Raji (cell line): Measurements from ENCODE around the gene BCAS1.

Experiments
- POLR2A ChIP-seq: IDR thresholded peaks from 2 replicates; pipeline ENCODE4 v1.6.1; 2011; ENCODE audit warnings: low read depth, low read length, control low read depth; ENCODE audit not compliant: insufficient read depth

Gene BCAS1

GRCh38 chr20:54026295-54027064 is 43.9 kb downstream of the BCAS1 start:
- no peak for TF ChIP-seq POLR2A

- TF ChIP-seq POLR2A, result no peak
Observed at GRCh38 chr20:54025251-54025771, 45.1 kb downstream of the BCAS1 start.

GRCh38 chr20:54023406-54023805 is 47.0 kb downstream of the BCAS1 start:
- TF ChIP-seq POLR2A, result no peak

GRCh38 chr20:54021446-54022235 is 48.8 kb downstream of the BCAS1 start:
- TF ChIP-seq POLR2A, result no peak

GRCh38 chr20:54020868-54021267 is 49.5 kb downstream of the BCAS1 start:
- no peak for TF ChIP-seq POLR2A

GRCh38 chr20:54020348-54020747 is 50.0 kb downstream of the BCAS1 start:
- no peak for TF ChIP-seq POLR2A

GRCh38 chr20:54019585-54019984 is 50.8 kb downstream of the BCAS1 start:
- TF ChIP-seq POLR2A, result no peak

GRCh38 chr20:54019127-54019526 is 51.3 kb downstream of the BCAS1 start:
- no peak for TF ChIP-seq POLR2A

- no peak for TF ChIP-seq POLR2A
Observed at GRCh38 chr20:54017846-54018245, 52.5 kb downstream of the BCAS1 start.

- TF ChIP-seq POLR2A, result no peak
Observed at GRCh38 chr20:54015496-54015895, 54.9 kb downstream of the BCAS1 start.

- no peak for TF ChIP-seq POLR2A
Observed at GRCh38 chr20:54014293-54014926, 56.0 kb downstream of the BCAS1 start.

- no peak for TF ChIP-seq POLR2A
Observed at GRCh38 chr20:54013471-54013870, 56.9 kb downstream of the BCAS1 start.

GRCh38 chr20:54011346-54011745 is 59.0 kb downstream of the BCAS1 start:
- TF ChIP-seq POLR2A, result no peak

- TF ChIP-seq POLR2A, result no peak
Observed at GRCh38 chr20:54005524-54005923, 64.9 kb downstream of the BCAS1 start.

- no peak for TF ChIP-seq POLR2A
Observed at GRCh38 chr20:54004445-54004844, 65.9 kb downstream of the BCAS1 start.
